Stromal cell of bone marrow (primary cell): Measurements from ENCODE around the gene GALNT10.

Experiments
- DNase-seq: peaks from one replicate; pipeline ENCODE4 v3.0.0-alpha.2; 2012; ENCODE audit warnings: low read depth

GALNT10 gene

GRCh38 chr5:154321546-154321945 is 131.0 kb downstream of the GALNT10 start:
- DNase-seq, result no peak

DNA sequence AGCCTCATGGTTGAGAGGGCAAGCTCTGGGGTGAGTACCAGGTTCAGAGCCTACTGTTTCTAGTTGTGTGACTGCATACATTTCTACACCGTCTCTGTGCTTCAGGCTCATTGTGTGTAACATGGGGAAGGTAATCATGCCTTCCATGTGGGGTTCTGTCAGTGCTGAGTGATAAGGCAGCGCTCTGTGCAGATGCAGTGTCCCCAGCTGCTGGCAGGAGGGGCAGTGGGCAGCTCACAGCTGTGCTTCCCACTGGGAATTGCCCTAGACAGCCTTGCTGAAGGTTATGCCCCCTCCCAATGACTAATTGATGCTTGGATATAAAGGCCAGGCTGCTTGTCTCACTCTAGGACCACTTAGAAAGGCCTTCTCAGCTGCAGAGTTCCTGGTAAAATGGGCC is 133.5 kb downstream of the GALNT10 start:
- no peak for DNase-seq

DNA sequence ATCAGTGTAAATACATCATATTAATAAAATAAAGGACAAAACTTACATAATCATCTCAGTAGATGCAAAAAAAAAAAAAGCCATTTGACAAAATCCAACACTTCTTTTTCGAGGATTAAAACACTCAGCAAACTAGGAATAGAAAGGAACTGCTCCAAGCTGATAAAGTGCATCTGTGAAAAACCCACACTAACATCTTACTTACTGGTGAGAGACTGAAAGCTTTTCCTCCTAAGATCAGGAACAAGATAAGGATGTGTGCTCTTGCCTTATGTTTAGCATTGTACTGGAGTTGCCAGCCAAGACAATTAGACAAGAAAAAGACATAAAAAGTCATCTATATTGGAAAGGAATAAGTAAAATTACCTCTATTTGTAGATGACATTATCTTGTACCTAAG is 135.0 kb downstream of the GALNT10 start:
- DNase-seq, result no peak

DNA sequence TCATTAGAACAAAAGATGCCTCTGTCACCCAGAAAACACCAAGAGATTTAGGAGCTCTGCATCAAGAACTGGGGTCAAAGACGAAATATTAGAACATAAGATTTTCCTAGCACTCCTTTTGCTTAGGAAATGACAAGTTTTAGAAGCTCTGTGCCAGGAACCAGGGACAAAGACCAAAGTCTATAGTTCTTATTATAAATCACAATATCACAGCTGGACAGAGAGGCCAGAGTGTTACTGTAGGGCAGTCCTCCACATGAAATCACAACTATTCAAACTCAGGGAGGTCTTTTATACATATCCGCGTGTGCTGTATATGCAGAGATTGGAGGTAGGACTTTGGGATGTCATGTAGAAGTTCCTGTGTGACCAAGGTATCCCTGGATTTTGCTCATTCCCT is 138.5 kb downstream of the GALNT10 start:
- no peak for DNase-seq

DNA sequence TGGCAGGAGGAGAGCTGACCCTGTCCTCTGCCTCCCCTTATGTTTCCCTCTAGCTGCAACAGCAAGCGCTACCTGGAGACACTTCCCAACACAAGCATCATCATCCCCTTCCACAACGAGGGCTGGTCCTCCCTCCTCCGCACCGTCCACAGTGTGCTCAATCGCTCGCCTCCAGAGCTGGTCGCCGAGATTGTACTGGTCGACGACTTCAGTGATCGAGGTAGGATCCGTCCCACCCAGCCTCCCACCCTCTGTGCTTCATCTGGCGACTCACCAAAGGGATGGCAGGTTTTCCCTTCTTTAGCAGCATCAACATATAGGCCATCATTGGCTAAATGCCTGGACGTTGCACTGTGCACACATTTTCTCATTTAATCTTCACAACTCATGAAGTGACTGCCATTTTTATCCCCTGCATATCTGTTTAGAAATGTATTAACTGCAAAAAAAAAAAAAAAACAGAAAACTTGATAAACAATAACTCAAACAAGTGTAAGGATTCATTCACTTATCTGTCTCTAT is 139.0 kb downstream of the GALNT10 start:
- DNase-seq, result no peak

DNA sequence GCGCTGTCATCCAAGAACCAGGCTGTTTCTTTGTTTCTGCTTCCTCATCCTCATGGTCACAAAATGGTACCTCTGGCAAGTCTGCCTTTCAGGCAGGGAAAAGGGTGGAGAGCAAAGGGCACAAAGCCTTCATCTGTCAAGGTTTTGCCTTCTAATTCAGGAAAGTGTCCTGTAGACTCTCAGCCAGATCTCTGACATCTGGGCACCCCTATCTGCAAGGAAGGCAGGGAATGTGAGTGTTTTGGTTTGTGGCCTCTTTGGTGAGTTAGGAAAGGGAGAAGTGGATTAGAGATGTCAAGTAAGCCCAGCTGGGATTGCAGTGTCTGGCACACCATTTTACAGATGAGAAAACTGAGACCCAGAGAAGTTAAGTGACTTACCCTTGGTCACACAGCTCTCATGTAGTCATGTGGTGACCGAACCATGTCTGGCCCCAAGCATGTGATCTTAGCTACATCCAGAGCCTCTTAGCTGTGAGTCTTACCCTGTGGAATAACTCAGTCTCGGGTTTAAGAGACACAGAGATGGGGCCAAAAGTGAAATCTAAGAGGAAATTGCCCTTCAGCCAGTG is 139.6 kb downstream of the GALNT10 start:
- DNase-seq, result no peak

GRCh38 chr5:154331232-154331631 is 140.7 kb downstream of the GALNT10 start:
- DNase-seq, result no peak

DNA sequence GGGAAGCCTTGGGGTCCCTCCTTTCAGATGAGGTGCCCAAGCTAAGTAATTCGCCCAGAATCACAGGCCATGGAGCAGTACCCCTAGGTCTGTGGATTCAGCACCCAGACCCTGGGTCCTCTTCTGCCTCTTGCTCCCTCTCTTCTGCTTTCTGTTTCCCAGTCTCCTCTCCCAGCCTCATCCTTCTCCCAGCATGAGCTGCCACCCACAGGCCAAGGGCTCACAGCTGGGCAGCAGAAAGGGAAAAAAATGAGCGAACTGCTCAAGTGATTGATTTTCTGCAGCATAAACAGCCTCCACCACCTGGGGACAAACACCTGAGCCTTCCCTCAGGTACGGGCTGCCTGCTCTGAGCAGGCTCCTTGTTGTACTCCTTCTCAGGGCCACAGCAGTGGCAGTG is 141.4 kb downstream of the GALNT10 start:
- no peak for DNase-seq

DNA sequence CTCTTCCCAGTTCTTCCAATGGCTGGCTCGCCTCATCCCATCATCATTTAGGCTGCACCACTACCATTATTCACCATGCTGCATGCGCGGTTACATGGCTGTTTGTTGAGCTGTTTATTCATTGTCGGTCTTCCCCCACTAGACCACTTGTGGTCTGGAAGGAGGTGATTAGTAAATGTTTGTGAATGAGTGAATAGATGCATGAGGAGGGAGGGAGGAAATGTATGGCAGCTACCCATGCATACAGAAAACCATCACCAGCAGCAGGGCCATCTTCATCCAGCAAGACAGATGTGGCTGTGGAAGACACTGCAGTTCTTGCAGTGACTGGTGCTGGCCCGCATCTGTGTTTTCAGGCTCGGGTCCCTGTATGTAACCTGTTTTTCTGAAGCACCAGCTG is 141.9 kb downstream of the GALNT10 start:
- DNase-seq, result no peak

DNA sequence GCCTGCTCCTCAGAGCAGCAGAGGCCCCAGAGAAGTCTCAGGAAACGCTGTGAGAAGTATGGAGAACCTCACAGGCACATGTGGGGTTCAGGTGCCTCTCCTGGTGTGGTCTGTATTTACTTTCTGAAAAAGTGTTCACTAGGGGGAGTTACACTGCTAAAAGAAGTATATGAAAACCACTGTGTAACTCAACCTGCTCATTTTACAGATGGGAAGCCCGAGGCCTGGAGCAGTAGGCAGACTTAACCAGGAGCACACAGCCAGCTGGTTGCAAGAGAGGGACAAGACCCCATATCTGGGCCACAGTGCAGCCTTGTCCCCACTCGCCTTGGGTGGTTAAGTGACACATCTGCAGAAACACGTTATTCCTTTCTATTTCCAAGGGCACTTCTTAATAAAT is 142.5 kb downstream of the GALNT10 start:
- no peak for DNase-seq

- DNase-seq, result no peak
Observed at GRCh38 chr5:154334406-154335064, 144.0 kb downstream of the GALNT10 start.

GRCh38 chr5:154335065-154335448 is 144.5 kb downstream of the GALNT10 start:
- no peak for DNase-seq

- DNase-seq, result no peak
Observed at GRCh38 chr5:154341620-154342019, 151.1 kb downstream of the GALNT10 start.

GRCh38 chr5:154342211-154342610 is 151.7 kb downstream of the GALNT10 start:
- DNase-seq, result no peak

DNA sequence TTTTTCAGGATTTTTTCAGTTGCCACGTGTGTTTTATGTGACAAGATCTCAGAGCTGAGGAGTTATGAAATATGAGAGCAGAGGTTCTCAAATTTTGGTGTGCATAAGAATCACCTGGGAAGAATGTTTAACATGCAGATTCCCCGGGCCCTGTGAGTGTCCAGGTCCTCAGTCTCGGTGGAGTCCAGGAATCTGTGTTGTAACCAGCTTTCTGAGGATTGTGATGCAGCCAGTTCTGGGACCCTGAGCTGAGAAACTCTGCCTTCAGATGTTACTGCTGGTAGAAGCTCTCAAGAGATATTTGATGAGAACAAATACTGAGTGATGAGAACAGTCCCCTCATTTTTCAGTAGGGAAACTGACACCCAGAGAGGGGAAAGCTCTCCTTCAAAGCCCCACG is 152.4 kb downstream of the GALNT10 start:
- DNase-seq, result no peak

DNA sequence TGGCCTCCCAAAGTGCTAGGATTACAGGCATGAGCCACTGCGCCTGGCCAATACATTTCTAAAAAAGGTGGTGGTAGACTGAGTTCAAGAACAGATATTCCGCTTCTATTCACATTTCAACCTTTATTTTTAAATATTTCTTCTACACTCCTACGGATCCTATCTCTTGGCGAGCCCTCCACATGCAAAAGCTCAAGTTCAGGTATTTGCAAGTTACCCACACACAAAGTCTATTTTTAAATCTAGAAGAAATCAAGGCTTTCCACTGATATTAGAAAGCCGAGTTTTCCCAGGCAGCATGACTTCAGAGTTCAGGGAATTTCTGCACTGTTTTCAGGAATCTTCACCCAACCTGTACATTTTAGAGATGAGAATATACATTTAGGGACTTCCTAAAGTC is 153.9 kb downstream of the GALNT10 start:
- DNase-seq, result no peak

DNA sequence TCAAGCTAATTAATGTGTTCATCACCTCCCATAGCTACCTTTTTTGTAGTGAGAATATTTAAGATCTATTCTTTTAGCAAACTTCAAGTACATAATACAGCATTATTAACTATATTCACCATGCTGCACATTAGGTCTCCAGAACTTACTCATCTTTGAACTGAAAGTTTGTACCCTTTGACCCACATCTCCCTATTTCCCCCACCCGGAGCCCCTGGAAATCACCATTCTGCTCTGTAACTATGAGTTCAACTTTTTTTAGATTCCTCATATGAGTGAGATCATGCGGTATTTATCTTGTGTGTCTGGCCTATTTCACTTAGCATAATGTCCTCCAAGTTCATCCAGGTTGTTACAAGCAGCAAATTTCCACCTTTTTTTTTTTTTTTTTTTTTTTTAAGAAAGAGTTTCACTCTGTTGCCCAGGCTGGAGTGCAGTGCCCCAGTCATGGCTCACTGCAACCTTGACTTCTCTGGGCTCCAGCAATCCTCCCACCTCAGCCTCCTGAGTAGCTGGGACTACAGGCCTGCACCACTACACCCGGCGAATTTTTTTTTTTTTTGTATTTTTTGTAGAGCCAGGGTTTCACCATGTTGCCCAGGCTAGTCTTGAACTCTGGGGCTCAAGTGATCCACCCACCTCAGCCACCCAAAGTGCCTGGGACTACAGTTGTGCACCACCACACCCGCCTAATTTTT is 154.9 kb downstream of the GALNT10 start:
- DNase-seq, result no peak

DNA sequence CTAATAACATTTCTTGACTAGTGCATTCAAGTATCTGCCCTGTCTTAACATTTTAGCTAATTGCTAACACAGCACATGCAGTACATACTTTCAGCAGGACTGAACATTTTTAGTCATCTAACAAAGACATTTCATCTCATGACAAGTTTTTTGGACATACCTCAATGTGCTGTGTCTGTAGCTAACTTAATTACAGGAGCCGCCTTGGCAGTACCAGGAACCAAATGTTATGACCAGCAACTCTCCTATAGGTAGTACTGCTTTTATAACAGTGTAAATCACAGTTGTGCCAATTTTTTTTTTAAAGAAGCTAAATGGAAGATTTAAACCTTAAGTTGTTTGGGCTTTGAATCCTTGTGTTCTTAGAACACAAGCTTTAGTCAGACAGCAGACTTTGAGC is 155.9 kb downstream of the GALNT10 start:
- no peak for DNase-seq

DNA sequence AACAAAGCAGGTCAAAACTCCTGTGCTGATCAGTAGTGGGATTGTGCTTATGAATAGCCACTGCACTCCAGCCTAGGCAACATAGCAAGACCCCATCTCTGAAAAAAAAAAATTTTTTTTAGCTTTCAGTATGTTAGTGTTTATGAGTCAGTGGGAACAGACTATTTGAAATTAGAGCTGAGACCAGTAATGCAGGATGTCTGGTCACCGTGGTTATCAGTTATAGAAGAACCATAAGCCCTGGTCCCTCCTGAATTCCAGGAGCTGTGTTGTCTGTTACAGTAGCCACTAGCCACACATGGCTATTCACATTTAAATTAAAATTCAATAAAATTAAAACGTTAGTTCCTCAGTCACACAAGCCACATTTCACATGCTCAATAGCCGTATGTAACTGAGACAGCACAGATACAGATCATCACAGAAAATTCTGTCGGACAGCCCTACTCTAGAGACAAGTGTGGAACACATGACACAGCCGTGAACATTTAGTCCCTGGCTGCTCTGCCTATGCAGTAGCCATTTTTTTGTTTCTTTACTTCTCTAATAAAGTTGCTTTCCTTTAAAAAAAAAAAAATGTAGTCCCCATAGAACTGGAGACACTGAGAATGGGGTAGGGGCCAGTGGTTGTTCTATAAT is 159.2 kb downstream of the GALNT10 start:
- no peak for DNase-seq

DNA sequence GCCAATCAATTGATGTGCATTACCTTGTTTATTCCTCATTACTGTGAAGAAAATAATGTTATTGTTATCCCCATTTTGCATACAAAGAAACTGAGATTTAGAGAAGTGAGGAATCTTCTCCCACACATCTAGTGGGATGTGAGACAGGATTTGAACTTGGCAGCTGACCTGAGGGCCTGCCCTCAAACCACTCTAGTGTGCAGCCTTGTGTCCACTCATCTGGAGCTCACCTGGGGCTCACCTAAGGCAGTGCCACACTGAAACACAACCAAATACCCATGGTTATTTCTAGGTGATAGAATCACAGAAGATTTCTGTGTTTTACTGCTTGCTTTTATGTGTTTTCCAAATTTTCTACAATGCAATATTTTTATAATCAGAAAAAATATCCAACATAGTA is 160.6 kb downstream of the GALNT10 start:
- no peak for DNase-seq

- DNase-seq, result no peak
Observed at GRCh38 chr5:154351566-154351965, 161.0 kb downstream of the GALNT10 start.

GRCh38 chr5:154352960-154353548 is 162.5 kb downstream of the GALNT10 start:
- no peak for DNase-seq
